Measurements from ENCODE around the gene ITGA5. TPM values are rescaled to one million over a fixed set of nuclear protein-coding genes. Genes with fewer than 3 reads are reported as not detected.

The ITGA5 gene
- total RNA-seq, 1 donor from 2014 or later: 78.8 TPM

- H3K9me3 ChIP-seq (ENCODE audit: control insufficient read depth in 3 of 3, low read length in 3 of 3): no peaks in the 10 kb centered on the region
- peaks cover 52 to 61% (median 54%) of the 10 kb centered on the region in 3 donors for H3K4me1 ChIP-seq (ENCODE audit: control insufficient read depth in 3 of 3, insufficient read depth in 3 of 3, low read length in 3 of 3)
- H3K36me3 ChIP-seq (ENCODE audit: control insufficient read depth in 3 of 3, insufficient read depth in 3 of 3, low read length in 3 of 3): peaks cover 6 to 12% (median 10%) of the 10 kb centered on the region in 3 donors
- H3K4me3 ChIP-seq (ENCODE audit: low read length in 3 of 3): peak overlapping the region; percentile 33 to 49 (median 49)
- no peaks in the 10 kb centered on the region for H3K27me3 ChIP-seq (ENCODE audit: control insufficient read depth in 3 of 3, insufficient read depth in 3 of 3, low read length in 3 of 3)
- H3K27ac ChIP-seq (ENCODE audit: low read depth, low read length): peak overlapping the region; percentile 95
- peak overlapping the region; percentile 46 to 74 (median 71) for H3K9ac ChIP-seq (ENCODE audit: low read depth in 1 of 3, low read length in 3 of 3)
Observed at GRCh38 chr12:54413284-54414190, 5.5 kb downstream of the ITGA5 start.

DNA sequence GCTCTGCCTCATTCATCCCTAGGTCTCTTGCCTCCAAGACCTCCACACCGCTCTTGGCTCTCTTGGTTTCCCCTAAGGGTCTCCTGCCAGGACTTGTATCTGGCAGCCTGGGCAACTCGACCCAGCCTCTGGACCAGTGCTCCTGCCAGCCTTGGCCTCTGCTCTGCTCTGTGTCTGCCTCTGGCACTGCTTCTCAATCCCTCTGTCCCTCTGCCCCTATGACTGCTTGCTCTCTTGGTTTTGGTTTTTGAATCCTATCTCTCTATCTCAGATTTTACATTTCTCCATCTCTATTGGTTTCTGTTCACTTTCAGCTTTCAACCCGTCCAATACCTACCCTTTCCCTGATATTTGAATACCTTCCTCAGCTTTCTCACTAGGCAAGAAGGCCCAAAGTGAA, 6.3 kb downstream of the ITGA5 start:
- Histone ChIP-seq H3K36me3 (ENCODE audit: control insufficient read depth in 3 of 3, insufficient read depth in 3 of 3, low read length in 3 of 3) (peaks cover 10 to 15% (median 15%) of the 10 kb centered on the region in 3 donors), H3K9me3 (ENCODE audit: control insufficient read depth in 3 of 3, low read length in 3 of 3) (no peaks in the 10 kb centered on the region), H3K27ac (ENCODE audit: low read depth, low read length) (peak overlapping the region; percentile 95), H3K9ac (ENCODE audit: low read depth in 1 of 3, low read length in 3 of 3) (peak overlapping the region; percentile 62 to 74 (median 71)), H3K27me3 (ENCODE audit: control insufficient read depth in 3 of 3, insufficient read depth in 3 of 3, low read length in 3 of 3) (no peaks in the 10 kb centered on the region), H3K4me3 (ENCODE audit: low read length in 3 of 3) (peak overlapping the region in 1 of 3 donors; percentile 49), H3K4me1 (ENCODE audit: control insufficient read depth in 3 of 3, insufficient read depth in 3 of 3, low read length in 3 of 3) (peaks cover 53 to 65% (median 54%) of the 10 kb centered on the region in 3 donors)

DNA sequence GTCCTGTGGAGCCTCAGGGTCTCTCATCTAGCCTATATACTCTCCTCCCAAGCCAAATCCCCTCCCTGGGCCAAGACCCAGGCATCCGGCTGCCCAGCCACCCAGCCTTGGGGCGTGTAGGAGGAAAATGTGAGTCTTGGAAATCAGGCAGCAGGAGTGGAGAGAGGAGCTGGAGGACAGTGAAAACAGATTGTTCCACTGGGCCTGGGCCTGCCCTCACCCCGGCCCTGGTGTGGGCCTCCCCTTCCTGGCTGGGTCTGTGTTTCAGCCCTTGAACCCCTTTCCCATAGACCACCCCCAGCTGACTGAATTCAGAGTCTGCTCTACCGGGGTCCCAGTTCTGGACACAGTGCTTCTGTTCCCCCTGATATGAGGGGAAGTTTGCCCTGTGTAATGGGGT, 6.7 kb downstream of the ITGA5 start:
- H3K9ac ChIP-seq (ENCODE audit: low read depth in 1 of 3, low read length in 3 of 3): peak overlapping the region; percentile 62 to 74 (median 71)

DNA sequence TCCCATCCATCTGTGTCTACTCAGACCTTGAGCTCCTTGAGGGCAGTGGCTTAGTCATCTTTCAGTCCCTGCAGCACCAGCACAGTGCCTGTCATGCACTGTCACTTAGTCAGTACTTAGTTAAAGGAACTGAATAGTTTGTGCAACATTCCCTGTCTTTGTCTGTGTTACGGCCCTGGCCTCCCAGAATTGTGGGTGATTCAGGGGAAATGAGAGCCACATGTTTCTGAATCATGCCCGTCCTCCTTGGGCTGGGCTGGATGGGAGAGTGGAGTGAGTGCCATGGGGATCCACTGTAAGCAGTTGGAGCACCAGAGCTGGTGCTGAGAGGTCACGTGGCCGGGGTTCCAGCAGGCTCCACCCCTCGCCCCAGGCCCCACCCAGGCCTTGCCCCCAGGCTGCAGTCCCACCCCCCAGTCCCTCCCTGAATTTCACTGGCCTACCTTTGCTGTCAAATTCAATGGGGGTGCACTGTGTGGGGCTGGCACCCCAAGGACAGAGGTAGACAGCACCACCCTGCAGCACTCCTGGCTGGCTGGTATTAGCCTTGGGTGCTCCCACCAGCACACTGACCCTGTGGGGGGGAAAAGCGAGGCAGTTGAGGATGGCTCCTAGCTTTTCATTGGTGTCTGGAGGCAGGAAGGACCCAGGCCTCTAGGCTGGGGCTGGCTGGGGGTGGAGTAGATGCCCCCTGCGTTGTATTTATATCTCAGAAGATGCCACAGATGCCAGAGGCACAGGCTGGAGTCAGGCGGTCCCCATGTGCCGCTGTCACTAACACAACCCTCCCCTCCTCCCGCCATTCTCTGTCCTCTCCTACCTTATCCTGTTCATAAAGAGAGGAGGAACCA, 7.5 kb downstream of the ITGA5 start:
- H3K9ac ChIP-seq (ENCODE audit: low read depth in 1 of 3, low read length in 3 of 3): peak overlapping the region; percentile 62 to 74 (median 71)
- peaks cover 49 to 62% (median 50%) of the 10 kb centered on the region in 3 donors for H3K4me1 ChIP-seq (ENCODE audit: control insufficient read depth in 3 of 3, insufficient read depth in 3 of 3, low read length in 3 of 3)
- peaks cover 16 to 27% (median 21%) of the 10 kb centered on the region in 3 donors for H3K36me3 ChIP-seq (ENCODE audit: control insufficient read depth in 3 of 3, insufficient read depth in 3 of 3, low read length in 3 of 3)
- peak overlapping the region in 1 of 3 donors; percentile 58 for H3K4me3 ChIP-seq (ENCODE audit: low read length in 3 of 3)
- H3K27me3 ChIP-seq (ENCODE audit: control insufficient read depth in 3 of 3, insufficient read depth in 3 of 3, low read length in 3 of 3): no peaks in the 10 kb centered on the region
- no peaks in the 10 kb centered on the region for H3K9me3 ChIP-seq (ENCODE audit: control insufficient read depth in 3 of 3, low read length in 3 of 3)
- H3K27ac ChIP-seq (ENCODE audit: low read depth, low read length): peak overlapping the region; percentile 95

More for the DNA sequence above, 6.7 kb downstream of the ITGA5 start:
- Histone ChIP-seq H3K27ac (ENCODE audit: low read depth, low read length) (peak overlapping the region; percentile 95), H3K9me3 (ENCODE audit: control insufficient read depth in 3 of 3, low read length in 3 of 3) (no peaks in the 10 kb centered on the region), H3K36me3 (ENCODE audit: control insufficient read depth in 3 of 3, insufficient read depth in 3 of 3, low read length in 3 of 3) (peaks cover 14 to 19% (median 19%) of the 10 kb centered on the region in 3 donors), H3K4me1 (ENCODE audit: control insufficient read depth in 3 of 3, insufficient read depth in 3 of 3, low read length in 3 of 3) (peaks cover 54 to 65% (median 55%) of the 10 kb centered on the region in 3 donors), H3K27me3 (ENCODE audit: control insufficient read depth in 3 of 3, insufficient read depth in 3 of 3, low read length in 3 of 3) (no peaks in the 10 kb centered on the region), H3K4me3 (ENCODE audit: low read length in 3 of 3) (peak overlapping the region in 1 of 3 donors; percentile 52)

DNA sequence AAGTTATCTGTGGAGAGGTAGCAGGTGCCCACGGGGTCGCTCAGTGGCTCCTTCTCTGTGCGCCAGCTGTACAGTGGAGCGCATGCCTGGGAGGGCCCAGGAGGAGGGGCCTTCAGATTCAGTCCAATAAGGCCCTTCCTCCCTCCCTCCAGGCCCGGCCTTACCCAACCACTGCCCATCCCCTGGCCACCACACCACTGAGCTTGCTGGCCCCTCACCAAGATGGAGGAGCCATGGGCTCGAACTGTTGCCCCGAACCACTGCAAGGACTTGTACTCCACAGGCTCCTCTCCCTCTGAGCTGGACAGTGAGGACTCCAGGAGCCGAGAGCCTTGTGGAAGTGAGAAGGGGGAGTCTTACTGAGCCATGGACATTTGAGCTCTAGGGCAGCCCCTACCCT, 9.8 kb downstream of the ITGA5 start:
- Histone ChIP-seq H3K36me3 (ENCODE audit: control insufficient read depth in 3 of 3, insufficient read depth in 3 of 3, low read length in 3 of 3) (peaks cover 16 to 47% (median 36%) of the 10 kb centered on the region in 3 donors), H3K27me3 (ENCODE audit: control insufficient read depth in 3 of 3, insufficient read depth in 3 of 3, low read length in 3 of 3) (no peaks in the 10 kb centered on the region), H3K9ac (ENCODE audit: low read depth in 1 of 3, low read length in 3 of 3) (no peak overlapping the region), H3K4me3 (ENCODE audit: low read length in 3 of 3) (no peak overlapping the region), H3K9me3 (ENCODE audit: control insufficient read depth in 3 of 3, low read length in 3 of 3) (no peaks in the 10 kb centered on the region), H3K27ac (ENCODE audit: low read depth, low read length) (no peak overlapping the region), H3K4me1 (ENCODE audit: control insufficient read depth in 3 of 3, insufficient read depth in 3 of 3, low read length in 3 of 3) (peaks cover 38 to 49% (median 38%) of the 10 kb centered on the region in 3 donors)

DNA sequence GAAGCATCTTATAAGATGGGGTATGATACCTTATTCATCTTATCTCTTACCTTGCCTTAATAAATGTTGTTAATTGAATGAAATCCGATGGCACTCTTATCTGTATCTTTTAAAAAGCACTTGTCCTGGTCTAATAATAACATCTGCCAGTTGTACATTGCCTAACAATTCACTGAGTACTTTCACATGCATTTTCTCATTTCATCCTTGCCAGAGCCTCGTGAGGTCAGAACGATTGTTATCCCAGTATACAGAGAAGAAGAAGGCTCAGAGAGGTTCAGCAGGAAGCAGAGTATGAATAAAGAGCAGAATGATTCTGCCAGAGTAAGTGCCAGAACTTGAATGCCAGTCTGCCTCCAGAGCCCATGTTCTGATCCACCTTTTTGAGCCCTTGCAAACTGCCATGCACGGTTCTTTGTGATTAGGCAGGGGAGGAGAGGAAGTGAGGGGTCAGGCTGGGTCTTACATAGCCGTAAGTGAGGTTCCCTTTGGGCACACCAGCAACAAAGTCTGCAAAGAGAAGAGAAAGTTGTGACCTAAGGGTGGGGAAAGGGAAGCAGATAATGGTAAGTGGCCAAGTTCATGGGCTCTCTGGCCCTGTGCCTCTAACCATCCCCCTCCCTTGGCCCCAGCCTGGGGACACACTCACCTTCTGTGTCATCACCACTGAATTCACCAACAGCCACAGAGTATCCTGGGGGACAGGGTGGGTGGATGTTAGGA, 11.7 kb downstream of the ITGA5 start:
- H3K27me3 ChIP-seq (ENCODE audit: control insufficient read depth in 3 of 3, insufficient read depth in 3 of 3, low read length in 3 of 3): no peaks in the 10 kb centered on the region
- no peaks in the 10 kb centered on the region for H3K9me3 ChIP-seq (ENCODE audit: control insufficient read depth in 3 of 3, low read length in 3 of 3)
- no peak overlapping the region for H3K27ac ChIP-seq (ENCODE audit: low read depth, low read length)
- no peak overlapping the region for H3K9ac ChIP-seq (ENCODE audit: low read depth in 1 of 3, low read length in 3 of 3)
- peaks cover 30 to 64% (median 47%) of the 10 kb centered on the region in 3 donors for H3K36me3 ChIP-seq (ENCODE audit: control insufficient read depth in 3 of 3, insufficient read depth in 3 of 3, low read length in 3 of 3)
- peaks cover 19 to 30% (median 19%) of the 10 kb centered on the region in 3 donors for H3K4me1 ChIP-seq (ENCODE audit: control insufficient read depth in 3 of 3, insufficient read depth in 3 of 3, low read length in 3 of 3)
- H3K4me3 ChIP-seq (ENCODE audit: low read length in 3 of 3): no peak overlapping the region

DNA sequence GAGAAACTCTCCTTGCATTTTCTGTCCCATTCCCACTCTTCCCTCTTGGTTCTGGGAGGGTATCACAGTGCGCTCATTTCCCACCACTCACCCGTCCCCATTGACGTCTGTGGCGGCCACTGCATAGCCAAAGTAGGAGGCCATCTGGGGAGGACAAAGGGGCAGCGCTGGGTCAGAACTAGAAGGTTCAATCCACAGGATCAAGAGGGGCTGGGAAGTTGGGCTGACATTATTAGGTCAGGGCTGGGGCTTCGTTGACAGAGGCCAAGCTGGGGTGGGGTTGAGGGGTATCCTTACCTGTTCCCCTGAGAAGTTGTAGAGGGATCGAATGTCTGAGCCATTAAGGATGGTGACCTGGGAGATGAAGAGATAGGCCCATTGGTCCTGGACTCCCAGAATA, 13.5 kb downstream of the ITGA5 start:
- Histone ChIP-seq H3K27me3 (ENCODE audit: control insufficient read depth in 3 of 3, insufficient read depth in 3 of 3, low read length in 3 of 3) (no peaks in the 10 kb centered on the region), H3K9ac (ENCODE audit: low read depth in 1 of 3, low read length in 3 of 3) (no peak overlapping the region), H3K27ac (ENCODE audit: low read depth, low read length) (no peak overlapping the region), H3K4me1 (ENCODE audit: control insufficient read depth in 3 of 3, insufficient read depth in 3 of 3, low read length in 3 of 3) (peaks cover 5 to 12% (median 7%) of the 10 kb centered on the region in 3 donors), H3K36me3 (ENCODE audit: control insufficient read depth in 3 of 3, insufficient read depth in 3 of 3, low read length in 3 of 3) (peaks cover 47 to 80% (median 60%) of the 10 kb centered on the region in 3 donors), H3K4me3 (ENCODE audit: low read length in 3 of 3) (no peak overlapping the region), H3K9me3 (ENCODE audit: control insufficient read depth in 3 of 3, low read length in 3 of 3) (no peaks in the 10 kb centered on the region)

GRCh38 chr12:54405106-54405505, 14.0 kb downstream of the ITGA5 start:
- Histone ChIP-seq H3K4me1 (ENCODE audit: control insufficient read depth in 3 of 3, insufficient read depth in 3 of 3, low read length in 3 of 3) (peaks cover 5 to 10% (median 7%) of the 10 kb centered on the region in 3 donors), H3K9ac (ENCODE audit: low read depth in 1 of 3, low read length in 3 of 3) (no peak overlapping the region), H3K27ac (ENCODE audit: low read depth, low read length) (no peak overlapping the region), H3K4me3 (ENCODE audit: low read length in 3 of 3) (no peak overlapping the region), H3K36me3 (ENCODE audit: control insufficient read depth in 3 of 3, insufficient read depth in 3 of 3, low read length in 3 of 3) (peaks cover 51 to 83% (median 63%) of the 10 kb centered on the region in 3 donors), H3K27me3 (ENCODE audit: control insufficient read depth in 3 of 3, insufficient read depth in 3 of 3, low read length in 3 of 3) (no peaks in the 10 kb centered on the region), H3K9me3 (ENCODE audit: control insufficient read depth in 3 of 3, low read length in 3 of 3) (no peaks in the 10 kb centered on the region)

Measured in skeletal muscle tissue (tissue), 4 donors.